GM12892 (cell line): ENCODE data around the gene EPN2.

Experiments used
- POLR2A ChIP-seq: IDR thresholded peaks from 2 replicates; pipeline ENCODE4 v1.6.1; 2011; ENCODE audit warnings: low read depth, low read length, control low read depth
- POLR2AphosphoS5 ChIP-seq: IDR thresholded peaks from 2 replicates; pipeline ENCODE4 v1.6.1; 2011; ENCODE audit warnings: low read depth, low read length, control low read depth
- TAF1 ChIP-seq: IDR thresholded peaks from 2 replicates; pipeline ENCODE4 v1.6.1; 2011; ENCODE audit warnings: low read depth, mild to moderate bottlenecking, control low read depth, low read length, borderline replicate concordance

GRCh38 chr17:19357351-19357750 is 120.2 kb downstream of the EPN2 start:
- TF ChIP-seq POLR2A: no peak
- no peak for TF ChIP-seq TAF1
- TF ChIP-seq POLR2AphosphoS5: no peak
